Measurements from ENCODE around the gene SCMH1. TPM values are rescaled to one million over a fixed set of nuclear protein-coding genes. Genes with fewer than 3 reads are reported as not detected.
A peak's percentile ranks its signal among the peaks of the same experiment; 100 is the strongest.

Gene SCMH1
- total RNA-seq, 6 experiments from 2014 or later, result 16.9 to 24.4 (median 21.7) TPM

- no peak overlapping the region for H3K4me3 Mint-ChIP-seq
- no peak for TF ChIP-seq CTCF (IDR thresholded peaks at IDR 0.05)
- peaks cover 45% of the 10 kb centered on the region for H3K27me3 Mint-ChIP-seq (ENCODE audit: insufficient read depth)
- H3K27ac Mint-ChIP-seq, result no peak overlapping the region
- H3K36me3 Mint-ChIP-seq (ENCODE audit: low read depth), result no peaks in the 10 kb centered on the region
- H3K4me1 Mint-ChIP-seq (ENCODE audit: low read depth), result no peaks in the 10 kb centered on the region
- H3K9me3 Mint-ChIP-seq, result no peaks in the 10 kb centered on the region
- DNase-seq, result no peak
Observed at GRCh38 chr1:41285818-41286217, 43.7 kb upstream of the SCMH1 start.

GRCh38 chr1:41284121-41284520 is 42.0 kb upstream of the SCMH1 start:
- H3K27me3 Mint-ChIP-seq (ENCODE audit: insufficient read depth), result peaks cover 35% of the 10 kb centered on the region
- no peak overlapping the region for H3K4me3 Mint-ChIP-seq
- H3K9me3 Mint-ChIP-seq, result no peaks in the 10 kb centered on the region
- no peak for TF ChIP-seq CTCF (IDR thresholded peaks at IDR 0.05)
- H3K36me3 Mint-ChIP-seq (ENCODE audit: low read depth), result no peaks in the 10 kb centered on the region
- DNase-seq, result no peak
- no peak overlapping the region for H3K27ac Mint-ChIP-seq
- H3K4me1 Mint-ChIP-seq (ENCODE audit: low read depth), result no peaks in the 10 kb centered on the region

- no peak overlapping the region for H3K4me3 Mint-ChIP-seq
Observed at GRCh38 chr1:41282679-41283317, 40.7 kb upstream of the SCMH1 start.

GRCh38 chr1:41281334-41281733 is 39.2 kb upstream of the SCMH1 start:
- TF ChIP-seq CTCF (IDR thresholded peaks at IDR 0.05), result no peak
- H3K27ac Mint-ChIP-seq, result no peak overlapping the region
- H3K4me3 Mint-ChIP-seq, result no peak overlapping the region
- H3K27me3 Mint-ChIP-seq (ENCODE audit: insufficient read depth), result peaks cover 44% of the 10 kb centered on the region
- DNase-seq, result no peak
- H3K9me3 Mint-ChIP-seq, result no peaks in the 10 kb centered on the region
- no peaks in the 10 kb centered on the region for H3K36me3 Mint-ChIP-seq (ENCODE audit: low read depth)
- H3K4me1 Mint-ChIP-seq (ENCODE audit: low read depth), result no peaks in the 10 kb centered on the region

More at GRCh38 chr1:41282679-41283317, 40.7 kb upstream of the SCMH1 start:
- no peaks in the 10 kb centered on the region for H3K36me3 Mint-ChIP-seq (ENCODE audit: low read depth)
- TF ChIP-seq CTCF (IDR thresholded peaks at IDR 0.05), result peak; percentile 88
- no peaks in the 10 kb centered on the region for H3K4me1 Mint-ChIP-seq (ENCODE audit: low read depth)
- DNase-seq, result no peak
- H3K9me3 Mint-ChIP-seq, result no peaks in the 10 kb centered on the region
- peaks cover 39% of the 10 kb centered on the region for H3K27me3 Mint-ChIP-seq (ENCODE audit: insufficient read depth)
- no peak overlapping the region for H3K27ac Mint-ChIP-seq

GRCh38 chr1:41280202-41281032 is 38.3 kb upstream of the SCMH1 start:
- Mint-ChIP-seq H3K27me3 (ENCODE audit: insufficient read depth) (peaks cover 46% of the 10 kb centered on the region), H3K4me3 (no peak overlapping the region), H3K4me1 (ENCODE audit: low read depth) (no peaks in the 10 kb centered on the region), H3K36me3 (ENCODE audit: low read depth) (no peaks in the 10 kb centered on the region), H3K27ac (no peak overlapping the region), H3K9me3 (no peaks in the 10 kb centered on the region)
- DNase-seq, result peak; percentile 5
- no peak; the same call in 1 of the 2 replicates for TF ChIP-seq CTCF (IDR thresholded peaks at IDR 0.05)

Data from HFFc6 (cell line).